HG03025 (cell line): ENCODE results near the gene OPA3.
A peak's percentile ranks its signal among the peaks of the same experiment; 100 is the strongest.

Source experiments
- ATAC-seq: cut with Tn5 transposase; IDR thresholded peaks from one replicate; pipeline ENCODE4 v1.9.1; 2021; ENCODE audit warnings: mild to moderate bottlenecking, moderate library complexity; ENCODE audit not compliant: unreplicated experiment, low FRiP score

Gene OPA3

GRCh38 chr19:45505996-45506245 lies 78.7 kb downstream of the OPA3 start:
- no peak for ATAC-seq

GRCh38 chr19:45505151-45505995 lies 79.2 kb downstream of the OPA3 start:
- no peak for ATAC-seq

GRCh38 chr19:45503909-45504308 lies 80.7 kb downstream of the OPA3 start:
- no peak for ATAC-seq

GRCh38 chr19:45502111-45502510 lies 82.5 kb downstream of the OPA3 start:
- ATAC-seq, result no peak

- ATAC-seq, result no peak
Observed at GRCh38 chr19:45501730-45502014, 82.9 kb downstream of the OPA3 start.

GRCh38 chr19:45500918-45501729 lies 83.5 kb downstream of the OPA3 start:
- no peak for ATAC-seq

- no peak for ATAC-seq
Observed at GRCh38 chr19:45499196-45500180, 85.1 kb downstream of the OPA3 start.

- no peak for ATAC-seq
Observed at GRCh38 chr19:45498411-45499195, 86.0 kb downstream of the OPA3 start, which contains the start of gene PPM1N. PPM1N (plus strand) TSS chr19:45498443; CDS start chr19:45498473, 30 bp downstream.

GRCh38 chr19:45497791-45498190 lies 86.8 kb downstream of the OPA3 start:
- ATAC-seq, result no peak

- ATAC-seq, result no peak
Observed at GRCh38 chr19:45496349-45496953, 88.2 kb downstream of the OPA3 start.

GRCh38 chr19:45495178-45495577 lies 89.4 kb downstream of the OPA3 start:
- no peak for ATAC-seq

GRCh38 chr19:45494261-45494916 lies 90.2 kb downstream of the OPA3 start:
- ATAC-seq, result no peak

- no peak for ATAC-seq
Observed at GRCh38 chr19:45492627-45493470, 91.8 kb downstream of the OPA3 start.

GRCh38 chr19:45492137-45492626 lies 92.4 kb downstream of the OPA3 start:
- ATAC-seq, result no peak

GRCh38 chr19:45489216-45489855 lies 95.3 kb downstream of the OPA3 start:
- ATAC-seq, result no peak

- ATAC-seq, result no peak
Observed at GRCh38 chr19:45488708-45489107, 95.9 kb downstream of the OPA3 start.

- ATAC-seq, result peak; percentile 87
Observed at GRCh38 chr19:45485305-45486077, 99.1 kb downstream of the OPA3 start.
